HL-60 (cell line): ENCODE results near the gene KRTAP10-2.

Experiments used
- GABPA ChIP-seq: IDR thresholded peaks from 2 replicates; pipeline ENCODE4 v1.6.1; 2012; ENCODE audit warnings: low read depth
- POLR2AphosphoS5 ChIP-seq: IDR thresholded peaks from 2 replicates; pipeline ENCODE4 v1.6.1; 2012; ENCODE audit warnings: low read depth
- SPI1 ChIP-seq: IDR thresholded peaks from 2 replicates; pipeline ENCODE4 v1.6.1; 2012; ENCODE audit warnings: low read depth, mild to moderate bottlenecking, borderline replicate concordance
- TF ChIP-seq, protein P1 (sequence below): IDR thresholded peaks from one replicate; pipeline ENCODE4 v1.5.1; 2011; ENCODE audit warnings: low read length, control low read depth, inconsistent platforms; ENCODE audit not compliant: insufficient read depth
- TF ChIP-seq, protein P2 (sequence below): IDR thresholded peaks from 2 replicates; pipeline ENCODE4 v1.6.1; 2012; ENCODE audit warnings: low read depth; ENCODE audit not compliant: insufficient replicate concordance

DNA sequence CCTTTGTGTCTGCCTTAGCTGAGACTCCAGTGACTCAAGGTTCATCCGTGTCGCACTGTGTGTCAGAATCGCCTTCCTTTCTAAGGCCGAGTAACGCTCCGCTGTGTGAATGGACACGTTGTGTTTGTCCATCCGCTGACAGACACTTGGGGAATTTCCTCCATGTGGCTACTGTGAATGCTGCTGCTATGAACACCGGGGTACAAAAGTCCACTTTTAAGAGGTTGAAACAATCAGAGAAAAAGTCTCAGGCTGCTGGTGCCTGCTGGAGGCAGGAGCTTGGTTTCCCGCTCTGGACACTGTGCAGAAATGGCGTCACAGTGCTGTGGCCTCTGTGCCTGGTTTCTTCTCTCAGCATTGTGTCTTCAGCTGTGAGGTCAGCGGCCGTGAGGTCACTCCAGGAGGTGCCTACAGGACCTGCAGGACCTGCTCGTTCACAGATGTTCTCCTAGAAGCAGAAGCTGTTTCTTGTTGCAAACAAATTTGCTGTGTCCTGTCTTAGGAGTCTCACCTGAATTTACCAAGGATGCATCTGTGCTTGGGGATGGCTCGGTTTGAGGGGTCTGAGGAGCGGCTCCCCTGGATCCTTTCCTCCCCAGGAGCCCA lies 45.5 kb downstream of the KRTAP10-2 start:
- TF ChIP-seq, protein P1, sequence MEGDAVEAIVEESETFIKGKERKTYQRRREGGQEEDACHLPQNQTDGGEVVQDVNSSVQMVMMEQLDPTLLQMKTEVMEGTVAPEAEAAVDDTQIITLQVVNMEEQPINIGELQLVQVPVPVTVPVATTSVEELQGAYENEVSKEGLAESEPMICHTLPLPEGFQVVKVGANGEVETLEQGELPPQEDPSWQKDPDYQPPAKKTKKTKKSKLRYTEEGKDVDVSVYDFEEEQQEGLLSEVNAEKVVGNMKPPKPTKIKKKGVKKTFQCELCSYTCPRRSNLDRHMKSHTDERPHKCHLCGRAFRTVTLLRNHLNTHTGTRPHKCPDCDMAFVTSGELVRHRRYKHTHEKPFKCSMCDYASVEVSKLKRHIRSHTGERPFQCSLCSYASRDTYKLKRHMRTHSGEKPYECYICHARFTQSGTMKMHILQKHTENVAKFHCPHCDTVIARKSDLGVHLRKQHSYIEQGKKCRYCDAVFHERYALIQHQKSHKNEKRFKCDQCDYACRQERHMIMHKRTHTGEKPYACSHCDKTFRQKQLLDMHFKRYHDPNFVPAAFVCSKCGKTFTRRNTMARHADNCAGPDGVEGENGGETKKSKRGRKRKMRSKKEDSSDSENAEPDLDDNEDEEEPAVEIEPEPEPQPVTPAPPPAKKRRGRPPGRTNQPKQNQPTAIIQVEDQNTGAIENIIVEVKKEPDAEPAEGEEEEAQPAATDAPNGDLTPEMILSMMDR, result no peak
- no peak for TF ChIP-seq GABPA
- no peak for TF ChIP-seq POLR2AphosphoS5
- TF ChIP-seq, protein P2, sequence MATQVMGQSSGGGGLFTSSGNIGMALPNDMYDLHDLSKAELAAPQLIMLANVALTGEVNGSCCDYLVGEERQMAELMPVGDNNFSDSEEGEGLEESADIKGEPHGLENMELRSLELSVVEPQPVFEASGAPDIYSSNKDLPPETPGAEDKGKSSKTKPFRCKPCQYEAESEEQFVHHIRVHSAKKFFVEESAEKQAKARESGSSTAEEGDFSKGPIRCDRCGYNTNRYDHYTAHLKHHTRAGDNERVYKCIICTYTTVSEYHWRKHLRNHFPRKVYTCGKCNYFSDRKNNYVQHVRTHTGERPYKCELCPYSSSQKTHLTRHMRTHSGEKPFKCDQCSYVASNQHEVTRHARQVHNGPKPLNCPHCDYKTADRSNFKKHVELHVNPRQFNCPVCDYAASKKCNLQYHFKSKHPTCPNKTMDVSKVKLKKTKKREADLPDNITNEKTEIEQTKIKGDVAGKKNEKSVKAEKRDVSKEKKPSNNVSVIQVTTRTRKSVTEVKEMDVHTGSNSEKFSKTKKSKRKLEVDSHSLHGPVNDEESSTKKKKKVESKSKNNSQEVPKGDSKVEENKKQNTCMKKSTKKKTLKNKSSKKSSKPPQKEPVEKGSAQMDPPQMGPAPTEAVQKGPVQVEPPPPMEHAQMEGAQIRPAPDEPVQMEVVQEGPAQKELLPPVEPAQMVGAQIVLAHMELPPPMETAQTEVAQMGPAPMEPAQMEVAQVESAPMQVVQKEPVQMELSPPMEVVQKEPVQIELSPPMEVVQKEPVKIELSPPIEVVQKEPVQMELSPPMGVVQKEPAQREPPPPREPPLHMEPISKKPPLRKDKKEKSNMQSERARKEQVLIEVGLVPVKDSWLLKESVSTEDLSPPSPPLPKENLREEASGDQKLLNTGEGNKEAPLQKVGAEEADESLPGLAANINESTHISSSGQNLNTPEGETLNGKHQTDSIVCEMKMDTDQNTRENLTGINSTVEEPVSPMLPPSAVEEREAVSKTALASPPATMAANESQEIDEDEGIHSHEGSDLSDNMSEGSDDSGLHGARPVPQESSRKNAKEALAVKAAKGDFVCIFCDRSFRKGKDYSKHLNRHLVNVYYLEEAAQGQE, result no peak
- no peak for TF ChIP-seq SPI1
